Activated CD4-positive, CD25-positive, alpha-beta regulatory T cell treated with anti-CD3 and anti-CD28 coated beads, Interleukin-2, amount 50 U/mL, for 24 hours (primary cell): ENCODE results near the gene MXD4.

Experiments
- ATAC-seq, 2 donors: fragments of 150-1000 bp; cut with Tn5 transposase; one replicate each; pipeline ENCODE4 v1.10.0; 2021; ENCODE audit warnings: mild to moderate bottlenecking in 1 of 2, moderate library complexity in 1 of 2

MXD4 gene

GRCh38 chr4:2261853-2262144, at the start of gene MXD4:
Gene MXD4 (minus strand): TSS chr4:2262109. CDS start chr4:2261980, 129 bp downstream.
- ATAC-seq, result peak in 1 of 2 donors; percentile 0

GRCh38 chr4:2306773-2307410, 45.0 kb upstream of the MXD4 start:
- no peak for ATAC-seq

GRCh38 chr4:2305766-2306501, 44.0 kb upstream of the MXD4 start:
- no peak for ATAC-seq

GRCh38 chr4:2304877-2305561, 43.1 kb upstream of the MXD4 start:
- ATAC-seq, result no peak

- no peak for ATAC-seq
These were observed 42.5 kb upstream of the MXD4 start for GRCh38 chr4:2304321-2304876.

- ATAC-seq, result no peak
These were observed 41.9 kb upstream of the MXD4 start for GRCh38 chr4:2303686-2304320.

- no peak for ATAC-seq
These were observed 41.3 kb upstream of the MXD4 start for GRCh38 chr4:2303121-2303685.

GRCh38 chr4:2302387-2303119, 40.6 kb upstream of the MXD4 start:
- ATAC-seq, result no peak

- no peak for ATAC-seq
These were observed 39.9 kb upstream of the MXD4 start for GRCh38 chr4:2301806-2302205.

GRCh38 chr4:2301225-2301642, 39.3 kb upstream of the MXD4 start:
- no peak for ATAC-seq

GRCh38 chr4:2300431-2301224, 38.7 kb upstream of the MXD4 start:
- no peak for ATAC-seq

GRCh38 chr4:2299794-2300193, 37.9 kb upstream of the MXD4 start:
- ATAC-seq, result no peak

- no peak for ATAC-seq
These were observed 36.7 kb upstream of the MXD4 start for GRCh38 chr4:2298532-2298991.

- no peak for ATAC-seq
These were observed 36.0 kb upstream of the MXD4 start for GRCh38 chr4:2297606-2298531.

- ATAC-seq, result no peak
These were observed 35.0 kb upstream of the MXD4 start for GRCh38 chr4:2296631-2297601.

- ATAC-seq, result no peak
These were observed 34.1 kb upstream of the MXD4 start for GRCh38 chr4:2295900-2296442.

GRCh38 chr4:2295500-2295899, 33.6 kb upstream of the MXD4 start:
- ATAC-seq, result no peak

GRCh38 chr4:2292646-2293108, 30.8 kb upstream of the MXD4 start:
- ATAC-seq, result no peak
